Left lung (tissue), 10 donors: ENCODE data around the gene HSF2BP. TPM values are rescaled to one million over a fixed set of nuclear protein-coding genes. Genes with fewer than 3 reads are reported as not detected.
A peak's percentile ranks its signal among the peaks of the same experiment; 100 is the strongest.

Source experiments
- ATAC-seq: fragments of 200-7000 bp; cut with Tn5 transposase; one replicate; pipeline ENCODE4 v1.9.1; 2020; ENCODE audit warnings: moderate library complexity
- DNase-seq, 4 donors: peaks; one replicate each; pipeline ENCODE4 v3.0.0-alpha.2; 2013 to 2020
- H3K27ac ChIP-seq, 2 donors: fragments of 200-600 bp; sonication (generic) in 1 of 2; one replicate each; pipeline versions ENCODE4 v1.5.0 to v1.8.0; 2020 to 2021
- H3K27me3 ChIP-seq, 2 donors: fragments of 200-600 bp; sonication (generic) in 1 of 2; one replicate each; pipeline versions ENCODE4 v1.5.0 to v1.8.0; 2020 to 2021
- H3K36me3 ChIP-seq, 2 donors: fragments of 200-600 bp; sonication (generic) in 1 of 2; one replicate each; pipeline versions ENCODE4 v1.5.0 to v1.8.0; 2020 to 2021
- H3K4me1 ChIP-seq, 2 donors: fragments of 200-600 bp; one replicate each; pipeline ENCODE4 v1.8.0; 2021
- H3K4me3 ChIP-seq, 2 donors: fragments of 200-600 bp; sonication (generic) in 1 of 2; one replicate each; pipeline versions ENCODE4 v1.5.0 to v1.8.0; 2020 to 2021; ENCODE audit warnings: mild to moderate bottlenecking in 1 of 2
- H3K9me3 ChIP-seq, 2 donors: fragments of 200-600 bp; sonication (generic) in 1 of 2; one replicate each; pipeline versions ENCODE4 v1.5.0 to v1.8.0; 2020 to 2021
- CTCF ChIP-seq, 2 donors: fragments of 200-600 bp; sonication (generic) in 1 of 2; IDR thresholded peaks; one replicate each; pipeline versions ENCODE4 v1.5.0 to v1.8.0; 2021; ENCODE audit warnings: antibody characterized with exemption in 2 of 2
- intact Hi-C, 2 donors: fragments of 100-400 bp; cut with DNase I; formaldehyde crosslinking; loops; one replicate each; pipeline versions ENCODE4 v1.11.2 to v1.14.2; 2022
- polyA plus RNA-seq, 6 donors: library from polyadenylated mRNA; unstranded; fragments of 120-200 nt; gene quantifications; one replicate each; pipeline ENCODE4 v1.2.1, GENCODE V29; 2013; ENCODE audit not compliant: insufficient read length in 6 of 6
- total RNA-seq, 2 donors: library from RNA; stranded (reverse); fragmentation: NEBNext Ultra II Directional; extraction: Animal tissue kit (Norgen Biotek cat#: 25700); gene quantifications; one replicate each; pipeline ENCODE4 v1.2.1, GENCODE V29; 2021
- donor health status: DM: no; HTN: yes; CAD: no.
- donor health status: DM: no; HTN: no; CAD: no.

Gene HSF2BP
- total and polyA plus RNA-seq, 8 donors: 0.29 to 1.7 (median 1.2) TPM

GRCh38 chr21:43644071-43644470, 15.2 kb downstream of the HSF2BP start:
- intact Hi-C loops: no loop called here
- no peak for TF ChIP-seq CTCF (IDR thresholded peaks at IDR 0.05)
- Histone ChIP-seq H3K4me3 (no peak overlapping the region), H3K9me3 (no peaks in the 10 kb centered on the region), H3K4me1 (peaks cover 3 to 22% of the 10 kb centered on the region in 2 donors), H3K36me3 (no peaks in the 10 kb centered on the region), H3K27me3 (no peaks in the 10 kb centered on the region), H3K27ac (no peak overlapping the region)
- ATAC-seq (no peak), DNase-seq (no peak)

- no peak for DNase-seq
- ATAC-seq: no peak
- no peaks in the 10 kb centered on the region for H3K36me3 ChIP-seq
- no peak overlapping the region for H3K27ac ChIP-seq
- intact Hi-C loops: no loop called here
- H3K9me3 ChIP-seq: no peaks in the 10 kb centered on the region
- H3K4me3 ChIP-seq: no peak overlapping the region
- no peaks in the 10 kb centered on the region for H3K27me3 ChIP-seq
- peaks cover 3 to 22% of the 10 kb centered on the region in 2 donors for H3K4me1 ChIP-seq
- TF ChIP-seq CTCF (IDR thresholded peaks at IDR 0.05): no peak
Observed at GRCh38 chr21:43643193-43643592, 16.1 kb downstream of the HSF2BP start.

- DNase-seq: no peak
- ATAC-seq: peak; percentile 9
- no peaks in the 10 kb centered on the region for H3K9me3 ChIP-seq
- no peak overlapping the region for H3K4me3 ChIP-seq
- H3K4me1 ChIP-seq: peaks cover 0 to 10% of the 10 kb centered on the region in 2 donors
- H3K27me3 ChIP-seq: no peaks in the 10 kb centered on the region
- H3K27ac ChIP-seq: no peak overlapping the region
- intact Hi-C loops: no loop called here
- TF ChIP-seq CTCF (IDR thresholded peaks at IDR 0.05): no peak
- H3K36me3 ChIP-seq: no peaks in the 10 kb centered on the region
Observed at GRCh38 chr21:43640400-43640799, 18.9 kb downstream of the HSF2BP start.

GRCh38 chr21:43639470-43640353, 19.6 kb downstream of the HSF2BP start:
- intact Hi-C loops: no loop called here
- peak; percentile 62 for ATAC-seq
- peak in 2 of 4 donors; percentile 71 to 76 for DNase-seq

More at GRCh38 chr21:43639470-43640353, 19.6 kb downstream of the HSF2BP start:
- no peaks in the 10 kb centered on the region for H3K27me3 ChIP-seq
- no peaks in the 10 kb centered on the region for H3K36me3 ChIP-seq
- H3K27ac ChIP-seq: no peak overlapping the region
- no peaks in the 10 kb centered on the region for H3K9me3 ChIP-seq
- TF ChIP-seq CTCF (IDR thresholded peaks at IDR 0.05): no peak
- peaks cover 0 to 6% of the 10 kb centered on the region in 2 donors for H3K4me1 ChIP-seq
- H3K4me3 ChIP-seq: no peak overlapping the region
